A549 (cell line): Measurements from ENCODE around the gene EMSY.

Source experiments
- POLR2A ChIP-seq: IDR thresholded peaks from 2 replicates; pipeline ENCODE4 v1.6.1; 2012; ENCODE audit warnings: mild to moderate bottlenecking, low read length
- TFCP2L1 ChIP-seq: fragments of 250-450 bp; sonication (Bioruptor Pico); IDR thresholded peaks from 2 replicates; pipeline ENCODE4 v1.5.0; 2021; ENCODE audit warnings: mild to moderate bottlenecking
- TF ChIP-seq, protein P1 (sequence below): fragments of >200 bp; sonication (Bioruptor Twin); formaldehyde crosslinking; IDR thresholded peaks from 3 replicates; pipeline ENCODE4 v1.5.1; 2016

GRCh38 chr11:76552987-76553386 is 108.2 kb downstream of the EMSY start:
- TF ChIP-seq, protein P1, sequence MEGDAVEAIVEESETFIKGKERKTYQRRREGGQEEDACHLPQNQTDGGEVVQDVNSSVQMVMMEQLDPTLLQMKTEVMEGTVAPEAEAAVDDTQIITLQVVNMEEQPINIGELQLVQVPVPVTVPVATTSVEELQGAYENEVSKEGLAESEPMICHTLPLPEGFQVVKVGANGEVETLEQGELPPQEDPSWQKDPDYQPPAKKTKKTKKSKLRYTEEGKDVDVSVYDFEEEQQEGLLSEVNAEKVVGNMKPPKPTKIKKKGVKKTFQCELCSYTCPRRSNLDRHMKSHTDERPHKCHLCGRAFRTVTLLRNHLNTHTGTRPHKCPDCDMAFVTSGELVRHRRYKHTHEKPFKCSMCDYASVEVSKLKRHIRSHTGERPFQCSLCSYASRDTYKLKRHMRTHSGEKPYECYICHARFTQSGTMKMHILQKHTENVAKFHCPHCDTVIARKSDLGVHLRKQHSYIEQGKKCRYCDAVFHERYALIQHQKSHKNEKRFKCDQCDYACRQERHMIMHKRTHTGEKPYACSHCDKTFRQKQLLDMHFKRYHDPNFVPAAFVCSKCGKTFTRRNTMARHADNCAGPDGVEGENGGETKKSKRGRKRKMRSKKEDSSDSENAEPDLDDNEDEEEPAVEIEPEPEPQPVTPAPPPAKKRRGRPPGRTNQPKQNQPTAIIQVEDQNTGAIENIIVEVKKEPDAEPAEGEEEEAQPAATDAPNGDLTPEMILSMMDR = no peak
- no peak for TF ChIP-seq TFCP2L1 (CRISPR knock-in tag)
- TF ChIP-seq POLR2A = no peak
